Epithelial cell of proximal tubule (primary cell): ENCODE measurements around the gene AKAP13. TPM values are rescaled to one million over a fixed set of nuclear protein-coding genes. Genes with fewer than 3 reads are reported as not detected.
A peak's percentile ranks its signal among the peaks of the same experiment; 100 is the strongest.

Experiments
- DNase-seq: peaks from one replicate; pipeline ENCODE4 v3.0.0-alpha.2; 2011; ENCODE audit warnings: low read depth
- H3K4me3 ChIP-seq: 2 replicates; pipeline ENCODE4 v1.5.1; 2011; ENCODE audit warnings: low read depth, mild to moderate bottlenecking, low read length
- total RNA-seq: library from RNA; depleted of rRNA; stranded (reverse); fragments of >200 nt; gene quantifications from 2 replicates; pipeline ENCODE4 v1.2.3, GENCODE V29; 2015
- TF ChIP-seq, protein P1 (sequence below): conservative IDR thresholded peaks from 2 replicates; pipeline ENCODE4 v1.5.1; 2012; ENCODE audit warnings: low read depth, mild to moderate bottlenecking, low read length

AKAP13 gene
- total RNA-seq, 1 donor from 2014 or later = 40.9 TPM

GRCh38 chr15:85618228-85618505 lies 237.8 kb downstream of the AKAP13 start:
- TF ChIP-seq, protein P1, sequence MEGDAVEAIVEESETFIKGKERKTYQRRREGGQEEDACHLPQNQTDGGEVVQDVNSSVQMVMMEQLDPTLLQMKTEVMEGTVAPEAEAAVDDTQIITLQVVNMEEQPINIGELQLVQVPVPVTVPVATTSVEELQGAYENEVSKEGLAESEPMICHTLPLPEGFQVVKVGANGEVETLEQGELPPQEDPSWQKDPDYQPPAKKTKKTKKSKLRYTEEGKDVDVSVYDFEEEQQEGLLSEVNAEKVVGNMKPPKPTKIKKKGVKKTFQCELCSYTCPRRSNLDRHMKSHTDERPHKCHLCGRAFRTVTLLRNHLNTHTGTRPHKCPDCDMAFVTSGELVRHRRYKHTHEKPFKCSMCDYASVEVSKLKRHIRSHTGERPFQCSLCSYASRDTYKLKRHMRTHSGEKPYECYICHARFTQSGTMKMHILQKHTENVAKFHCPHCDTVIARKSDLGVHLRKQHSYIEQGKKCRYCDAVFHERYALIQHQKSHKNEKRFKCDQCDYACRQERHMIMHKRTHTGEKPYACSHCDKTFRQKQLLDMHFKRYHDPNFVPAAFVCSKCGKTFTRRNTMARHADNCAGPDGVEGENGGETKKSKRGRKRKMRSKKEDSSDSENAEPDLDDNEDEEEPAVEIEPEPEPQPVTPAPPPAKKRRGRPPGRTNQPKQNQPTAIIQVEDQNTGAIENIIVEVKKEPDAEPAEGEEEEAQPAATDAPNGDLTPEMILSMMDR = no peak
- no peak overlapping the region for H3K4me3 ChIP-seq
- DNase-seq = no peak

GRCh38 chr15:85618956-85619491 lies 238.6 kb downstream of the AKAP13 start:
- H3K4me3 ChIP-seq = no peak overlapping the region
- TF ChIP-seq, protein P1 = no peak
- DNase-seq = peak; percentile 48

DNA sequence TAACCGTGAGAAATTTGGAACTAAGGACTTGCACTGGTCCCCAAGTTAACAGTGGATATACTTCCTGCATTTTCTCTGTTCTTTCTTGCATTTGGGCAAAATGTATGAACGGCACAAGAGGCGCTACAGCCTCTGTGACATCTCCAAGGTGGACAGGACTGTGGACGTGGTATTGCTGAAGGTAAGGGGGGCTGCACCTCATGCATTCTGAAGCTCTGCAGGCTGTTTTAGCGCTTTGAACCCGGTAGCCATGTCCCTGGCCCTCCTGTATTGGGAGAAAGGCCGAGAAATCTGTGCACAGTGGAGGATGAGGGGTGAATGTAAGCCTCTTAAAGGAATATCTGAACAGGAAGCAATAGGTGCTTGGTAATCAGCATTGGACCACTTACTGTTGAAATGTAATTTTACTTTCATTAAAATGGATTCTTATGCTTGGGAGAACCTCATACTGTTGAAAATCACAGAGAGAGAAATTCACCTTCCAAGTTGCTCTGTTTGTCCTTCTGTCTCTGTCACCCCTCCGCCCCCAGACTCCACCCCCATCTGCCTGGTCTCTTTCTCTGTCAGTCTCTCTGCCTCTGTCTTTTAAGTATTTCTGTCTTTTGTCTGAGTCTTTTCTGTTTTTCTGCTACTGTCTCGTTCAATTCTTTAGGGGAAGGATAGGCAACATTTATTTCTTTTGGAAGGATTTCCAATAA lies 239.7 kb downstream of the AKAP13 start:
- no peak for DNase-seq
- TF ChIP-seq, protein P1 = no peak
- no peak overlapping the region for H3K4me3 ChIP-seq

DNA sequence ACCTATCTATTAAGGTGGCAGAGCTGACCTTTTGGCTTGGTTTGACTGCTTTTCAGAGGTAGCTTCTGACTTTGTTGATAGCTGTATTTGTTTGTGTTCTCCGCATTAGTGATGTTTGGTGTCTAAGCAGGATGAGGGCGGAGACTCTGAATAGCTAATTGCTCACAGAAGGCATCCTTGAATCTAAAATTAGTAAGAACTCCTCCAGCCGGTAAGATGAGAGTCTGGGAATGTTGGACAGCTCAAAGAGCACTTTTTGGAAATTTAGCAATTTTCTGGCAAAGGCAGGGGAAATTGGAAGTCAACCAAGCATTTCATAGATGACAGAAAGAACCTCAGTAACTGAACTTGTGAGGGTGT lies 240.3 kb downstream of the AKAP13 start:
- no peak overlapping the region for H3K4me3 ChIP-seq
- TF ChIP-seq, protein P1 = no peak
- no peak for DNase-seq

DNA sequence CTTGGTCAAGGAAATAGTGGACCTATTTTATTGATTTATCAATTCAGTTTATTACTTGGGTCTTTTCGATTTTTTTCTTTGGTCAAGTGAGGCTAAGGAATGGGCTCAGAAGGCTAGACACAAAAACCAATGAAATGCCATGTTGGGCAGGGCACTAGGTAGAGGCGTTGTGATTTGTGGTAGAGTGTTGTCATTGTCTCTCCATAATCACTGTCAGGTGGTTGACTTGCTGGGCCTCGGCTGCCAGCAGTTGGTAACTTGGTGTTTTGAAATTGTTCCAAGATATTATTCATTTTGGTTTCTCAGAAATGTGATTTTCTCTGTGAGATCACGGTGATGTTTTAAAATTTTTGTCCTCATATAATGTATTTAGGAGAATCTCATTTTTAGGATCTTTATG lies 240.7 kb downstream of the AKAP13 start:
- no peak for DNase-seq
- TF ChIP-seq, protein P1 = no peak
- H3K4me3 ChIP-seq = no peak overlapping the region

- no peak overlapping the region for H3K4me3 ChIP-seq
- no peak for DNase-seq
- TF ChIP-seq, protein P1 = no peak
These were observed 241.9 kb downstream of the AKAP13 start for GRCh38 chr15:85622221-85622831.
